Neural progenitor cell (in vitro differentiated cells): ENCODE results near the gene ALDH8A1. TPM values are rescaled to one million over a fixed set of nuclear protein-coding genes. Genes with fewer than 3 reads are reported as not detected.
"Not testable (repeated sequence)": the region's sequence is repeated elsewhere in the genome, so short reads cannot be mapped to it uniquely, and the experiment has no call there.

ENCODE experiments used
- DNase-seq: peaks from one replicate; pipeline ENCODE4 v3.0.0-alpha.2; 2016; ENCODE audit warnings: low spot score
- H2AFZ ChIP-seq: fragments of 200-600 bp; sonication (generic); replicated peaks from 2 replicates; pipeline ENCODE4 v1.6.1; 2016; ENCODE audit warnings: antibody characterized with exemption
- H3F3A ChIP-seq: fragments of 200-600 bp; sonication (generic); 2 replicates; pipeline ENCODE4 v1.6.1; 2016; ENCODE audit warnings: antibody characterized with exemption, low read depth
- H3K27ac ChIP-seq: fragments of 200-600 bp; sonication (generic); 2 replicates; pipeline ENCODE4 v1.5.1; 2016; ENCODE audit warnings: mild to moderate bottlenecking
- H3K27me3 ChIP-seq: fragments of 200-600 bp; sonication (generic); 2 replicates; pipeline ENCODE4 v1.6.1; 2016; ENCODE audit warnings: mild to moderate bottlenecking, moderate library complexity
- H3K36me3 ChIP-seq: fragments of 200-600 bp; sonication (generic); 2 replicates; pipeline ENCODE4 v1.5.1; 2016
- H3K4me1 ChIP-seq: fragments of 200-600 bp; sonication (generic); 2 replicates; pipeline ENCODE4 v1.6.1; 2016; ENCODE audit warnings: mixed run types
- H3K4me2 ChIP-seq: fragments of 200-600 bp; sonication (generic); 2 replicates; pipeline ENCODE4 v1.6.1; 2016
- H3K4me3 ChIP-seq: fragments of 200-600 bp; sonication (generic); 2 replicates; pipeline ENCODE4 v1.5.1; 2016
- H3K79me2 ChIP-seq: fragments of 200-600 bp; sonication (generic); 2 replicates; pipeline ENCODE4 v1.6.1; 2016; ENCODE audit warnings: low read depth
- H3K9ac ChIP-seq: fragments of 200-600 bp; sonication (generic); 2 replicates; pipeline ENCODE4 v1.6.1; 2016
- H3K9me3 ChIP-seq: fragments of 200-600 bp; sonication (generic); 2 replicates; pipeline ENCODE4 v1.5.1; 2016; ENCODE audit warnings: low read depth
- H4K20me1 ChIP-seq: fragments of 200-600 bp; sonication (generic); 2 replicates; pipeline ENCODE4 v1.6.1; 2016; ENCODE audit warnings: low read depth
- H3K27ac Mint-ChIP-seq: 3 replicates; pipeline ENCODE4 v1.8.0; 2021; ENCODE audit warnings: mixed read lengths
- H3K27me3 Mint-ChIP-seq: 2 replicates; pipeline ENCODE4 v1.8.0; 2022; ENCODE audit warnings: low read depth, mild to moderate bottlenecking, inconsistent platforms, moderate library complexity, mixed read lengths; ENCODE audit not compliant: insufficient read depth
- H3K36me3 Mint-ChIP-seq: 3 replicates; pipeline ENCODE4 v1.8.0; 2021; ENCODE audit warnings: mixed read lengths
- H3K4me1 Mint-ChIP-seq: 3 replicates; pipeline ENCODE4 v1.8.0; 2021; ENCODE audit warnings: mixed read lengths
- H3K4me3 Mint-ChIP-seq: 3 replicates; pipeline ENCODE4 v1.8.0; 2021; ENCODE audit warnings: mild to moderate bottlenecking, moderate library complexity, mixed read lengths
- H3K9me3 Mint-ChIP-seq: 3 replicates; pipeline ENCODE4 v1.8.0; 2020; ENCODE audit warnings: mixed read lengths
- CTCF ChIP-seq: fragments of 200-600 bp; sonication (generic); IDR thresholded peaks from 2 replicates; pipeline ENCODE4 v1.5.1; 2017; ENCODE audit warnings: antibody characterized with exemption, mild to moderate bottlenecking
- EZH2 ChIP-seq: fragments of 200-600 bp; sonication (generic); IDR thresholded peaks from 2 replicates; pipeline ENCODE4 v1.6.1; 2017; ENCODE audit warnings: antibody characterized with exemption, mild to moderate bottlenecking, moderate library complexity
- EZH2phosphoT487 ChIP-seq: fragments of 200-600 bp; sonication (generic); IDR thresholded peaks from 2 replicates; pipeline ENCODE4 v1.6.1; 2017; ENCODE audit warnings: antibody characterized with exemption
- total RNA-seq: library from RNA; depleted of rRNA; stranded (reverse); fragments of >200 nt; gene quantifications from 2 replicates; pipeline ENCODE4 v1.2.3, GENCODE V29; 2015; ENCODE audit warnings: low replicate concordance

Gene ALDH8A1
- total RNA-seq, 1 donor from 2014 or later = not detected

GRCh38 chr6:134908906-134909516, 40.9 kb downstream of the ALDH8A1 start:
- peaks cover 3% of the 10 kb centered on the region for H3K9me3 Mint-ChIP-seq
- Histone ChIP-seq H3K27ac (no peak overlapping the region), H3F3A (peaks cover 5% of the 10 kb centered on the region)

GRCh38 chr6:134904731-134905130, 45.2 kb downstream of the ALDH8A1 start:
- not testable (repeated sequence) for H3F3A ChIP-seq, H3K27ac ChIP-seq, H3K79me2 ChIP-seq, H3K4me3 Mint-ChIP-seq, H3K9ac ChIP-seq, H3K27me3 Mint-ChIP-seq, H3K36me3 Mint-ChIP-seq, H3K36me3 ChIP-seq, DNase-seq, H3K27me3 ChIP-seq, H3K27ac Mint-ChIP-seq, H3K9me3 Mint-ChIP-seq, H2AFZ ChIP-seq, H3K4me2 ChIP-seq, H3K9me3 ChIP-seq, H4K20me1 ChIP-seq, H3K4me1 ChIP-seq, H3K4me1 Mint-ChIP-seq, H3K4me3 ChIP-seq

More at GRCh38 chr6:134908906-134909516, 40.9 kb downstream of the ALDH8A1 start:
- H2AFZ ChIP-seq = no peak overlapping the region
- Mint-ChIP-seq H3K36me3 (no peaks in the 10 kb centered on the region), H3K27me3 (peaks cover 5% of the 10 kb centered on the region), H3K4me3 (no peak overlapping the region), H3K27ac (no peak overlapping the region), H3K4me1 (peaks cover 3% of the 10 kb centered on the region)
- H3K9ac ChIP-seq = no peak overlapping the region
- no peaks in the 10 kb centered on the region for H3K4me1 ChIP-seq
- DNase-seq = no peak
- H3K4me3 ChIP-seq = no peak overlapping the region
- H3K9me3 ChIP-seq = no peaks in the 10 kb centered on the region
- H3K79me2 ChIP-seq = no peaks in the 10 kb centered on the region
- no peaks in the 10 kb centered on the region for H3K36me3 ChIP-seq
- no peak overlapping the region for H3K4me2 ChIP-seq
- no peaks in the 10 kb centered on the region for H3K27me3 ChIP-seq
- H4K20me1 ChIP-seq = no peaks in the 10 kb centered on the region
- no peak for TF ChIP-seq EZH2
- no peak for TF ChIP-seq EZH2phosphoT487
- no peak for TF ChIP-seq CTCF

- no peaks in the 10 kb centered on the region for H3K9me3 ChIP-seq
- no peaks in the 10 kb centered on the region for H4K20me1 ChIP-seq
- no peak overlapping the region for H2AFZ ChIP-seq
- H3K4me2 ChIP-seq = no peak overlapping the region
- DNase-seq = no peak
- no peak overlapping the region for H3K4me3 ChIP-seq
- H3K27me3 ChIP-seq = no peaks in the 10 kb centered on the region
- no peaks in the 10 kb centered on the region for H3K36me3 ChIP-seq
- no peak overlapping the region for H3K4me3 Mint-ChIP-seq
- H3K79me2 ChIP-seq = no peaks in the 10 kb centered on the region
- H3K9ac ChIP-seq = no peak overlapping the region
- no peaks in the 10 kb centered on the region for H3K4me1 ChIP-seq
- H3F3A ChIP-seq = peaks cover 5% of the 10 kb centered on the region
- H3K4me1 Mint-ChIP-seq = no peaks in the 10 kb centered on the region
- peaks cover 3% of the 10 kb centered on the region for H3K9me3 Mint-ChIP-seq
- peaks cover 8% of the 10 kb centered on the region for H3K27me3 Mint-ChIP-seq
- H3K36me3 Mint-ChIP-seq = no peaks in the 10 kb centered on the region
- TF ChIP-seq EZH2 = no peak
- no peak for TF ChIP-seq EZH2phosphoT487
- TF ChIP-seq CTCF = no peak
- no peak overlapping the region for H3K27ac Mint-ChIP-seq
- no peak overlapping the region for H3K27ac ChIP-seq
Observed at GRCh38 chr6:134903448-134903847, 46.5 kb downstream of the ALDH8A1 start.

GRCh38 chr6:134902936-134903335, 47.0 kb downstream of the ALDH8A1 start:
- Histone ChIP-seq H2AFZ (no peak overlapping the region), H3K36me3 (no peaks in the 10 kb centered on the region), H3K4me1 (no peaks in the 10 kb centered on the region), H3K79me2 (no peaks in the 10 kb centered on the region), H4K20me1 (no peaks in the 10 kb centered on the region), H3F3A (peaks cover 5% of the 10 kb centered on the region), H3K4me3 (no peak overlapping the region), H3K9ac (no peak overlapping the region), H3K27me3 (no peaks in the 10 kb centered on the region), H3K4me2 (no peak overlapping the region), H3K9me3 (no peaks in the 10 kb centered on the region), H3K27ac (no peak overlapping the region)
- Mint-ChIP-seq H3K27ac (no peak overlapping the region), H3K36me3 (no peaks in the 10 kb centered on the region), H3K9me3 (peaks cover 3% of the 10 kb centered on the region), H3K4me3 (no peak overlapping the region), H3K4me1 (no peaks in the 10 kb centered on the region), H3K27me3 (peaks cover 8% of the 10 kb centered on the region)
- DNase-seq = no peak
- no peak for TF ChIP-seq CTCF
